ENCODE results near the gene ITGB2. TPM values are rescaled to one million over a fixed set of nuclear protein-coding genes. Genes with fewer than 3 reads are reported as not detected.
A peak's percentile ranks its signal among the peaks of the same experiment; 100 is the strongest.

ITGB2 gene
- total and polyA plus RNA-seq, 3 experiments from 2014 or later, result 159 to 847 (median 165) TPM

DNA sequence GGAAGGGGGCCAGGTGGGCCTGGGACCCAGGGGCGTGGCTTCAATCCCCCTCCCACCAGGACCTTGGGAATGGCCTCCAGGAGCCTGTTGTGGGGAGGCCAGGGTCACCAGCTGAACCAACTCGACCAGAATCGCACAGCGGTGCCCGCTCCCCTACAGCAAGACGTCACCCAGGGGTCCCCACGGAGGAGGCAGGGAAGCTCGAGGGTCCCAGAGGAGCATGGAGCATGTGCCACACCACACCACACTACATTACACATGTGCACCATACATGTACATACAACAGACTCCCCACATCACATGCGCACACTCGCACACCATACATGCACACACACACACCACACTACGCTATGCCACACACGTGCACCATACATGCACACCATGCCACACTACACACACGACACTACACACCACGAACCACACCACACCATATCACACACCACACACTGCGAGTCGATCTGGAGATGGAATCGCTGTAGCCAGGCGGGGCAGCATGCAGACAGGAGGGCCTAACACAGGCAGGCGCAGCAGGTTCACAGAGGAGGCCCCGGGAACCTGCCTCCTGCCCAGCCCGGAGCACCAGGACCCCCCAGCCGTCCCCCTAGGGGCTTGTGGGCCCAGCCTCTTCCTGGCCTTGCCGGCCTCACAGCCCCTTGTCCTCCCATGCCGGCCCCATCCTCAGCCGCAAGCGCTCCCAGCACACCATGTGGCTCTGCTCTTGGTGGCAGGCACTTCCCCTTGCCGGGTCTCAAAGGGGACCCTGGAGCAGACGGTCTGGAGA is 596 bp downstream of the ITGB2 start:
- H3K9me3 ChIP-seq (ENCODE audit: low read length), result no peaks in the 10 kb centered on the region
- DNase-seq, result no peak
- H3K4me3 Mint-ChIP-seq, result peak overlapping the region; percentile 95 to 100 (median 99)
- H3K4me1 Mint-ChIP-seq, result peaks cover 70 to 90% (median 84%) of the 10 kb centered on the region in 3 donors
- peak overlapping the region; percentile 88 to 99 (median 97) for H3K27ac Mint-ChIP-seq
- H3K27me3 Mint-ChIP-seq, result no peaks in the 10 kb centered on the region
- peaks cover 66% of the 10 kb centered on the region for H3K4me1 ChIP-seq (ENCODE audit: insufficient read depth, low read length)
- peak overlapping the region; percentile 71 for H3K27ac ChIP-seq (ENCODE audit: low read depth, low read length)
- ChIA-PET CTCF (interaction anchor here (0.7 to 12.5 kb wide), 8 partner anchors 8 to 118 kb away, joined by 3 to 219 read pairs (median 3); partner anchors contain the start of gene UBE2G2), POLR2A (interaction anchor here (0.7 to 4.0 kb wide), 8 partner anchors 7 to 103 kb away, joined by 3 to 39 read pairs (median 4); partner anchors contain the start of genes PTTG1IP and SUMO3)
- peak overlapping the region; percentile 94 for H3K4me3 ChIP-seq (ENCODE audit: low read length)
- peaks cover 0 to 35% (median 6%) of the 10 kb centered on the region in 3 donors for H3K36me3 Mint-ChIP-seq
- H3K27me3 ChIP-seq (ENCODE audit: insufficient read depth, low read length, poor library complexity, severe bottlenecking), result no peaks in the 10 kb centered on the region
- H3K9me3 Mint-ChIP-seq, result no peaks in the 10 kb centered on the region
- H3K36me3 ChIP-seq (ENCODE audit: insufficient read depth, low read length), result peaks cover 3% of the 10 kb centered on the region

DNA sequence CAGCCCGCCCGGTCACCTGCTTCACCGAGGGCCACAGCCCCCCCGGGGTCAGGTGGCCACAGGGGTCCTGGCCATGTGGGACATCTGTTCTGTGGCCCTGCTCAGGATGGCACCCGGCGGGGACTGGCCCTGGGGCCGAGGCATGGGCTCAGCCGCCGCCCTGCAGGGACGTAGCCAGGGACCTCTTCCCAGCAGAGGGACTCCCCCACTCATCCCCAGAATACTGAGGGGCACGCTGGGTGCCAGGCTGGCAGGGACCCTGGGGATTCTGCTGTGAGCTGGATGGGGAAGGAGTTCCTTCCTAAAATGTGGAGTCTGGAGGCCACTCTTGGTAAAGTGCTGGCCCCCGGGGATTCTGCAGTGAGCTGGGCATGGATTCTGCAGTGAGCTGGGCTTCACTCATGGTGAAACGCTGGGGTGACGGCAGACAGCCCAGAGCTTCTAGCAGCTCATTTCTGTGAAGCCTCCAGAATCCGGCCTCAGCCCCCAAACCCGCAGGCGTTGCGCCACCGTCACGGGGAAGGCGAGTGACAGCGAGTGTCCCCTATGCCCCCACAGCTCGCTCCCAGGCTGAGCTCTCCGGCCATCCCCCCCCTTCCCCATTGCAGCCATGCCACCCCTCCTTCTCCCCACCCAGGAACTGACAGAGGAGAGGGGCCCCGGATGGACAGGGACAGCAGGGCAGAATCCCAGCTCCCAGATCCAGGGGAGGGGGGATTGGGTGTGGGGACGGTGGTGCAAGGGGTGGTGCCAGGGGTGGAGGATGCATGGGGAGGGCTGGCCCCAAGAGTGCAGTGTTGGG is 1.4 kb downstream of the ITGB2 start:
- peaks cover 3% of the 10 kb centered on the region for H3K36me3 ChIP-seq (ENCODE audit: insufficient read depth, low read length)
- peak overlapping the region; percentile 71 for H3K27ac ChIP-seq (ENCODE audit: low read depth, low read length)
- H3K27me3 ChIP-seq (ENCODE audit: insufficient read depth, low read length, poor library complexity, severe bottlenecking), result no peaks in the 10 kb centered on the region
- peak overlapping the region; percentile 87 to 98 (median 91) for H3K27ac Mint-ChIP-seq
- peaks cover 0 to 35% (median 7%) of the 10 kb centered on the region in 3 donors for H3K36me3 Mint-ChIP-seq
- H3K27me3 Mint-ChIP-seq, result no peaks in the 10 kb centered on the region
- no peak for DNase-seq
- no peaks in the 10 kb centered on the region for H3K9me3 Mint-ChIP-seq
- H3K4me1 ChIP-seq (ENCODE audit: insufficient read depth, low read length), result peaks cover 66% of the 10 kb centered on the region
- H3K4me3 ChIP-seq (ENCODE audit: low read length), result peak overlapping the region; percentile 94
- POLR2A ChIA-PET, result interaction anchor here (0.7 to 4.0 kb wide), 9 partner anchors 8 to 102 kb away, joined by 3 to 39 read pairs (median 4); partner anchors contain the start of genes PTTG1IP and SUMO3
- CTCF ChIA-PET, result interaction anchor here (0.7 to 12.5 kb wide), 8 partner anchors 8 to 209 kb away, joined by 3 to 219 read pairs (median 3); partner anchors contain the start of gene UBE2G2
- H3K4me3 Mint-ChIP-seq, result peak overlapping the region; percentile 95 to 100 (median 99)
- H3K4me1 Mint-ChIP-seq, result peaks cover 70 to 90% (median 84%) of the 10 kb centered on the region in 3 donors
- H3K9me3 ChIP-seq (ENCODE audit: low read length), result no peaks in the 10 kb centered on the region

DNA sequence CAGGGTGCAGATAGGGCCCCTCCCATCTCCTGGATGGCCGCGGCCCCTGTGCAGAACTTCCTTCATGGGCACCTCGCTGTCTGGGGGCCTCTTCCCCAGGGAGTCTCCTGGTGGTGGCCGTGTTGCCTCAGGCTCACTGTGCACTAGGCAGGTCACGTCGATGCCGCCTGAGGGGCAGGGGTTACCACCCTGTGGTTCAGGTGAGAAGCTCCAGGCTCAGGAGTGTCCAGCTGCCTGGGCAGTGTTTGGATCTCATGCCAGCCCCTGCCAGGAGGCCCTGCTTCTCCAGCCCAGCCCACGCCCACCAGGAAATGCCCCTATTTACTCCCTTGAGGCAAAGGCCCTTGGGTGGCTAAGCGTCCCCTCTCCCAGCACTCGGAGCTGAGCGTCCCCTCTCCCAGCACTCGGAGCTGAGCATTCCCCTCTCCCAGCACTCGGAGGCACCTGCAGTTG is 2.1 kb downstream of the ITGB2 start:
- Histone ChIP-seq H3K9me3 (ENCODE audit: low read length) (no peaks in the 10 kb centered on the region), H3K36me3 (ENCODE audit: insufficient read depth, low read length) (peaks cover 3% of the 10 kb centered on the region), H3K27me3 (ENCODE audit: insufficient read depth, low read length, poor library complexity, severe bottlenecking) (no peaks in the 10 kb centered on the region), H3K4me1 (ENCODE audit: insufficient read depth, low read length) (peaks cover 70% of the 10 kb centered on the region), H3K4me3 (ENCODE audit: low read length) (peak overlapping the region; percentile 94), H3K27ac (ENCODE audit: low read depth, low read length) (peak overlapping the region; percentile 71)
- no peaks in the 10 kb centered on the region for H3K27me3 Mint-ChIP-seq
- H3K36me3 Mint-ChIP-seq, result peaks cover 0 to 35% (median 7%) of the 10 kb centered on the region in 3 donors
- ChIA-PET CTCF (interaction anchor here (0.6 to 12.5 kb wide), 8 partner anchors 12 to 210 kb away, joined by 3 to 219 read pairs (median 5); no protein-coding TSS in a partner anchor), POLR2A (interaction anchor here (0.6 to 4.0 kb wide), 5 partner anchors 9 to 45 kb away, joined by 3 to 39 read pairs (median 3); partner anchors contain the start of gene PTTG1IP)
- peaks cover 67 to 90% (median 82%) of the 10 kb centered on the region in 3 donors for H3K4me1 Mint-ChIP-seq
- H3K4me3 Mint-ChIP-seq, result peak overlapping the region; percentile 80 to 100 (median 96)
- H3K9me3 Mint-ChIP-seq, result no peaks in the 10 kb centered on the region
- no peak for DNase-seq
- H3K27ac Mint-ChIP-seq, result peak overlapping the region; percentile 43 to 97 (median 88)

DNA sequence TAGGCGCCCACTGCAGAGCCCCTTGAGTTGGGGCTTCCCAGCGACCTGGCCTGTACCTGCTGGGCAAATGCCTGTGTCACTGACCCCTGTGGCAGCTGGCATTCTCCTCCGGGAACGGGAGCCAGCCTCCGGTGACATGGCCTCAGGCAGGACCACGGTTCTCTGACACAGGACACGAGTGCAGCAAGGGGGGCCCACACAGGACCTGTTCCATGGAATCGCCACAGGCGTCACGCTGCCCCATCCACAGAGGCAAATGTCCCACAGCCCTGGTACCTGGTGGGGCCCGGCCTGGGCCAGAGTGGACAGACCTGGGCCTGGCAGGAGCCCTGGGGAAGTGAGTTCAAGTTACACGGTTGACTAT is 2.6 kb downstream of the ITGB2 start:
- H3K27me3 Mint-ChIP-seq, result no peaks in the 10 kb centered on the region
- Histone ChIP-seq H3K36me3 (ENCODE audit: insufficient read depth, low read length) (peaks cover 3% of the 10 kb centered on the region), H3K4me1 (ENCODE audit: insufficient read depth, low read length) (peaks cover 73% of the 10 kb centered on the region), H3K9me3 (ENCODE audit: low read length) (no peaks in the 10 kb centered on the region), H3K27ac (ENCODE audit: low read depth, low read length) (no peak overlapping the region), H3K4me3 (ENCODE audit: low read length) (peak overlapping the region; percentile 94), H3K27me3 (ENCODE audit: insufficient read depth, low read length, poor library complexity, severe bottlenecking) (no peaks in the 10 kb centered on the region)
- H3K4me1 Mint-ChIP-seq, result peaks cover 67 to 90% (median 79%) of the 10 kb centered on the region in 3 donors
- POLR2A ChIA-PET, result interaction anchor here (0.6 to 4.0 kb wide), 2 partner anchors 9 to 25 kb away, joined by 3 to 39 read pairs; no protein-coding TSS in a partner anchor
- H3K36me3 Mint-ChIP-seq, result peaks cover 0 to 35% (median 7%) of the 10 kb centered on the region in 3 donors
- peak overlapping the region in 7 of 8 donors; percentile 23 to 100 (median 88) for H3K27ac Mint-ChIP-seq
- no peak for DNase-seq
- H3K4me3 Mint-ChIP-seq, result peak overlapping the region; percentile 80 to 100 (median 96)
- CTCF ChIA-PET, result interaction anchor here (0.6 to 12.5 kb wide), 5 partner anchors 12 to 210 kb away, joined by 3 to 219 read pairs (median 3); no protein-coding TSS in a partner anchor
- H3K9me3 Mint-ChIP-seq, result no peaks in the 10 kb centered on the region

DNA sequence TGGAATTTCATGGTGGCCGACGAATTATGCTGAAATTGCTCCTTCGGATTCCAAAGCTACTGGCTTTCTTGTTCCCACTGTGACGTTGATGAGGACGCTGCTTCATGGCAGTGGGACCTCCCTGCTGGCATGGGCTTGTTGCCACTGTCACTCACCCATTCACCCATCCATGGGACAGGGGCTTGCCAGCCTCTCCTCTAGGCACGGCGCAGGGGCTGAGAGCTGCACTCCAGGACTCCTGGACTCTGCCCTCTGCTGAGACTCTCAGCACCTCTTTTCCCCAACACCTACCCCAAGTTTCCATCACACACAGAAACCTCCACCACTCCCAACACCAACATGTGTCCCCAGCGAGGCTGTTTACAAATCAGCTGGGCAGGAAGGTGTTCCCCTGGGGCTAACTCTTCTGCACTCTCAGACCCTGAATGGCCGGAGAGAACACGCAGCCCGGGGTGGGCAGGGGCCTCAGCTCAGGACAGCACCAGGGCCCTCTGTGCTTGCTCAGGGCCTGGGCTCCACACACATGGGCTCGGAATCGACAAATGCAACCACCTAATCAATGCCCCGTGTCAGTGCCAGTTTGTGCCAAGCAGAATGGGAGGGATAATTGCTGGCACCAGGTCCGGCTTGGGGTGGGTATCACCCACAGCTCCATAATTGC is 3.1 kb downstream of the ITGB2 start:
- H3K27me3 ChIP-seq (ENCODE audit: insufficient read depth, low read length, poor library complexity, severe bottlenecking), result no peaks in the 10 kb centered on the region
- Mint-ChIP-seq H3K4me3 (peak overlapping the region; percentile 80 to 100 (median 96)), H3K36me3 (peaks cover 0 to 35% (median 7%) of the 10 kb centered on the region in 3 donors), H3K27me3 (no peaks in the 10 kb centered on the region), H3K27ac (peak overlapping the region; percentile 76 to 100 (median 83)), H3K4me1 (peaks cover 65 to 87% (median 76%) of the 10 kb centered on the region in 3 donors), H3K9me3 (no peaks in the 10 kb centered on the region)
- H3K4me3 ChIP-seq (ENCODE audit: low read length), result peak overlapping the region; percentile 94
- CTCF ChIA-PET, result interaction anchor here (1.1 to 12.5 kb wide), 6 partner anchors 13 to 124 kb away, joined by 3 to 219 read pairs (median 4); partner anchors contain the start of genes PTTG1IP and UBE2G2
- peaks cover 3% of the 10 kb centered on the region for H3K36me3 ChIP-seq (ENCODE audit: insufficient read depth, low read length)
- DNase-seq, result no peak
- no peak overlapping the region for H3K27ac ChIP-seq (ENCODE audit: low read depth, low read length)
- H3K9me3 ChIP-seq (ENCODE audit: low read length), result no peaks in the 10 kb centered on the region
- POLR2A ChIA-PET, result interaction anchor here (4.0 kb wide), 1 partner anchor 10 kb away, joined by 39 read pairs; no protein-coding TSS in a partner anchor
- H3K4me1 ChIP-seq (ENCODE audit: insufficient read depth, low read length), result peaks cover 73% of the 10 kb centered on the region

DNA sequence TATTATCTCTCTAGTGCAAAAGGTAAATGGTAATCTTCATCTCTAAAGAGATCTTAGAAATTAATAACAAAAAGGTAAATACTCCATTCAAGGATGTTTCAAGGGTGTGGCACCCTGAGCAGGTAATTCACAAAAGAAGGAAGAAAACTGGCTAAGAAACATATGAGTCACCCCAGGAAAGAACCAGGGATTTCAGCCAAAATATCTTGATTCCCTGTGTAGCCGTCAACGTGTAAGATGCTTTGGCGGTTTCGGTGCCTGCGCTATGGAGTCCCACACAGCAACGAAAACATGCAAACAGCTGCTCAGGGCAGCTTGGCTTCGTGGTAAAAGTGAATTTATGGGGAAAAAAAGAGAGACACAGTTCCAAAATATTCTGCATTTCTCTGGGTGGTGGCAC is 3.7 kb downstream of the ITGB2 start:
- Histone ChIP-seq H3K9me3 (ENCODE audit: low read length) (no peaks in the 10 kb centered on the region), H3K27me3 (ENCODE audit: insufficient read depth, low read length, poor library complexity, severe bottlenecking) (no peaks in the 10 kb centered on the region), H3K36me3 (ENCODE audit: insufficient read depth, low read length) (peaks cover 3% of the 10 kb centered on the region), H3K4me1 (ENCODE audit: insufficient read depth, low read length) (peaks cover 74% of the 10 kb centered on the region), H3K4me3 (ENCODE audit: low read length) (peak overlapping the region; percentile 94), H3K27ac (ENCODE audit: low read depth, low read length) (no peak overlapping the region)
- Mint-ChIP-seq H3K36me3 (peaks cover 0 to 35% (median 7%) of the 10 kb centered on the region in 3 donors), H3K9me3 (no peaks in the 10 kb centered on the region), H3K27ac (peak overlapping the region in 7 of 8 donors; percentile 80 to 100 (median 88)), H3K4me3 (peak overlapping the region; percentile 80 to 100 (median 96)), H3K27me3 (no peaks in the 10 kb centered on the region), H3K4me1 (peaks cover 69 to 87% (median 76%) of the 10 kb centered on the region in 3 donors)
- CTCF ChIA-PET, result interaction anchor here (1.1 to 12.5 kb wide), 5 partner anchors 13 to 116 kb away, joined by 3 to 219 read pairs (median 5); partner anchors contain the start of genes PTTG1IP and UBE2G2
- POLR2A ChIA-PET, result interaction anchor here (0.7 to 4.0 kb wide), 3 partner anchors 10 to 487 kb away, joined by 4 to 39 read pairs (median 5); no protein-coding TSS in a partner anchor
- no peak for DNase-seq
